ENCODE measurements around the gene NKAIN2.

NKAIN2 gene

DNA sequence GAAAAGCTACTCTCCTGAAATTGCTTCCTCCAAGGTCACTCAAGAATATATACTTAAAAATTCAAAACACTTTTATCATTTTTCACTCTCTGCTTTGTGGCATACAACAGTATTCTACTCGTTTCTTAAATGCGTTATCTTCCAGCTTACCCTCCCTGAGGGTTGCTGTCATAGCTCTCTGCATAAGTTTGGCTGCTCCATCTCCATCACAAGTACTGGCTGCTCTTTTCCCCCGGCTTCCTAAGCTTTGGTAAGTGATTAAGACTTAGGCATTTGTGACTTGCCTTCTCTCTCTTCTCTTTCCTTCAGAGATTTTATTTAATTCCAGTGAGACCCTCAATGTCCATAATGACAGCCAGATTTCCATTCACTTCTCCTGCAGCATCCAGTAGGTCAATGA lies 128.3 kb downstream of the NKAIN2 start:
- no peak for DNase-seq (ENCODE audit: low read depth, low spot score)
- CTCF ChIA-PET = no interaction called here
- POLR2A ChIA-PET = no interaction called here
- TF ChIP-seq, protein P1, sequence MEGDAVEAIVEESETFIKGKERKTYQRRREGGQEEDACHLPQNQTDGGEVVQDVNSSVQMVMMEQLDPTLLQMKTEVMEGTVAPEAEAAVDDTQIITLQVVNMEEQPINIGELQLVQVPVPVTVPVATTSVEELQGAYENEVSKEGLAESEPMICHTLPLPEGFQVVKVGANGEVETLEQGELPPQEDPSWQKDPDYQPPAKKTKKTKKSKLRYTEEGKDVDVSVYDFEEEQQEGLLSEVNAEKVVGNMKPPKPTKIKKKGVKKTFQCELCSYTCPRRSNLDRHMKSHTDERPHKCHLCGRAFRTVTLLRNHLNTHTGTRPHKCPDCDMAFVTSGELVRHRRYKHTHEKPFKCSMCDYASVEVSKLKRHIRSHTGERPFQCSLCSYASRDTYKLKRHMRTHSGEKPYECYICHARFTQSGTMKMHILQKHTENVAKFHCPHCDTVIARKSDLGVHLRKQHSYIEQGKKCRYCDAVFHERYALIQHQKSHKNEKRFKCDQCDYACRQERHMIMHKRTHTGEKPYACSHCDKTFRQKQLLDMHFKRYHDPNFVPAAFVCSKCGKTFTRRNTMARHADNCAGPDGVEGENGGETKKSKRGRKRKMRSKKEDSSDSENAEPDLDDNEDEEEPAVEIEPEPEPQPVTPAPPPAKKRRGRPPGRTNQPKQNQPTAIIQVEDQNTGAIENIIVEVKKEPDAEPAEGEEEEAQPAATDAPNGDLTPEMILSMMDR (IDR thresholded peaks at IDR 0.05; ENCODE audit: insufficient read depth, low read length, missing control alignments) = no peak
- H3K4me3 ChIP-seq (ENCODE audit: low read depth, low read length) = no peak overlapping the region

DNA sequence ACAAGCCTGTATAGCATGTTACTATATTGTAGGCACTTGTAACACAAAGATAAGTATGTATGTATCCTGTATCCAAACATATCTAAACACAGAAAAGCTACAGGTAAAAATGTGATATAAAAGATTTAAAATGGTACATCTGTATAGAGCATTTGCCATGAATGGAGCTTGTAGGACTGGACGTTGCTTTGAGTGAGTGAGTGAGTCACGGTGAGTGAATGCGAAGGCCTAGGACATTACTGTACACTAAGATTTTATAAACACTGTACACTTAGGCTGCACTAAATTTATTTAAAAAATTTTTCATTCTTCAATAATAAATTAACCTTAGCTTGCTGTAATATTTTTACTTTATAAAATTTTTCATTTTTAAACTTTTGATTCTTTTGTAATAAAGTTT lies 136.9 kb downstream of the NKAIN2 start:
- POLR2A ChIA-PET = no interaction called here

DNA sequence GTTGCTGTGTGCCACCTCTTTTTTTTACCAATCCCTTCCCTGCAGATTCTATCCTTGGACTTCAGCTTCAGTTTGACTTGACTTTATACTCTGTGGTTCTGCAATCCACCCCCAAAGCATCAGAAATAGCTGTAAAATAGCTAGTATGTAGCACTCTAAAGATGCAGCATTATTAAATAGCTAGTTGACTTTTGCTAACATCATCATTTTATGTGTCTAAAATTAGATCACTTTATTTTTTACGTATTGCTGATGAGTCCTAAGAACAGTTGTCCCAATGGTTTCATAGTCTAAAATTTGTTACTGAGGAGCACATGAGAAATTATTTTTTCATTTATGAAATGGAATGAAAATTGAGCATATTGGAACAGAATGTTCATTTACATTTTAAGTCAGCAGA lies 138.2 kb downstream of the NKAIN2 start:
- TF ChIP-seq, protein P1 (IDR thresholded peaks at IDR 0.05; ENCODE audit: insufficient read depth, low read length, missing control alignments) = no peak
- CTCF ChIA-PET = no interaction called here
- POLR2A ChIA-PET = no interaction called here
- no peak for DNase-seq (ENCODE audit: low read depth, low spot score)
- no peak overlapping the region for H3K4me3 ChIP-seq (ENCODE audit: low read depth, low read length)

More for the DNA sequence above, 136.9 kb downstream of the NKAIN2 start:
- CTCF ChIA-PET = no interaction called here
- DNase-seq (ENCODE audit: low read depth, low spot score) = no peak
- TF ChIP-seq, protein P1 (IDR thresholded peaks at IDR 0.05; ENCODE audit: insufficient read depth, low read length, missing control alignments) = no peak
- no peak overlapping the region for H3K4me3 ChIP-seq (ENCODE audit: low read depth, low read length)

DNA sequence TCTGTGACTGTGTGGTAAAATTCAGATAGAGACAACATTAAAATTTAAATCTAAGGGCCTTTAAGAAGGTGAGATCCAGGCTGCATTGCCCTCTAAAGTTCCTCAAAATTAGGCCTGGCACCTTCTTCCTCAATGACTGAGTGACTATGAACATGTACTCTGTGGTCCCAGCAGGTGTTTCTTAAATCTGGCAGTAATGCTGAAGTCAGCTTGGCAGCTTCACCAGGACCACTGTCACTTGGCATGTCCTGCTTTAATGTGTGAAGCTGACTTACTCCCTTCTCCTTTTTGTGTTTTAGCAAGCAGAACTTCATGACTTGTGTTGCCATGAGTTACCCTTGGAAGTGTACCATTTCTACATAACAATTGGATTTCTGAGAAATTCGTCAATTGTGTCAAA lies 141.7 kb downstream of the NKAIN2 start:
- no peak overlapping the region for H3K4me3 ChIP-seq (ENCODE audit: low read depth, low read length)
- ChIA-PET POLR2A (no interaction called here), CTCF (no interaction called here)
- TF ChIP-seq, protein P1 (IDR thresholded peaks at IDR 0.05; ENCODE audit: insufficient read depth, low read length, missing control alignments) = no peak
- no peak for DNase-seq (ENCODE audit: low read depth, low spot score)

DNA sequence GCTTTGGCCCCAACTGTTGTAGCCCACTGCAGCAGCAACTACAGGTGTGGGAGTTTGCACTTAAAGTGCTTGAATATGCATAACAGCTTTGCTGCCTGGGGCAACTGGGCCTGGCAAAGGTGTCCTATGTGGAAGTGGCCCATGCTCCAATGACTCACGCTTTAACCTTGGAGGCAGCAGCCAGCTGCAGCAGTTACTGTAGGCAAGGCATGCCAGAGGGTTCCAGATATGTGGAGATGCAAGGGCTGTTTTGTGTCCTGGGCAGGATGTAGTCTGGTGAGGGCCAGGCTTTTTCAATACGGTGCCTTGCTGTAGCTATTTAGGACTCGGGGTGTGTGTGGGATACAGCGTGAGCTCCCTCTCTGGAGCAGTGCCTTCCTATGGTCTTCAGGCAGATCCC lies 150.3 kb downstream of the NKAIN2 start:
- CTCF ChIA-PET = no interaction called here
- no peak for DNase-seq (ENCODE audit: low read depth, low spot score)

DNA sequence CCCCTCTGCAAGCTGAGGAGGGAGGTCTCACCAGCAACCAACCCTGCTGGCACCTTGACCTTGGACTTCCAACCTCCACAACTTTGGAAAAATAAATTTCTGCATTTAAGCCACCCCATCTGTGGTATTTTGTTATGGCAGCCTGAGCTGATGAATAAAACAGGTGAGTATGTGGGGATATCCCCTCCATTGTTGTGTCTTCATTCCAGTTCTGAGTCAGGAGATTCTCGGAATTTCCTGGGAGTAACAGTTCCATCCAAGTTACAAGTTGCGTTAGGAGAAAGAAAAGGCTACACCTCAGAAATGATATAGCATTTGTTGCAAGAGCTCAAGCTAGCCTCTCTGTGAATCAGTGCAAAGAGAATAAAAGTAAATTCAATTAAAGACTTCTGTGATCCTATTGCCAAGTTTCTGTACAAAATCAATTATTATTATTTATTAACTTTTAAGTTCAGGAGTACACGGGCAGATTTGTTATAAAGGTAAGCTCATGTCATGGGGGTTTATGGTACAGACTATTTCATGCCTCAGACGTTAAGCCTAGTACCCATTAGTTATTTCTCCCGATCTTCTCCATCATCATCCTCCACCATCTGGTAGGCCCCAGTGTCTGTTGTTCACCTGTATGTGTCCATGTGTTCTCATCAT lies 153.0 kb downstream of the NKAIN2 start:
- DNase-seq (ENCODE audit: low read depth, low spot score) = no peak
- H3K4me3 ChIP-seq (ENCODE audit: low read depth, low read length) = no peak overlapping the region
- POLR2A ChIA-PET = no interaction called here
- TF ChIP-seq, protein P1 (IDR thresholded peaks at IDR 0.05; ENCODE audit: insufficient read depth, low read length, missing control alignments) = no peak
- CTCF ChIA-PET = no interaction called here

More for the DNA sequence above, 150.3 kb downstream of the NKAIN2 start:
- POLR2A ChIA-PET = no interaction called here
- H3K4me3 ChIP-seq (ENCODE audit: low read depth, low read length) = no peak overlapping the region
- TF ChIP-seq, protein P1 (IDR thresholded peaks at IDR 0.05; ENCODE audit: insufficient read depth, low read length, missing control alignments) = no peak
